Measurements from ENCODE around the gene CARNS1.

The CARNS1 gene

DNA sequence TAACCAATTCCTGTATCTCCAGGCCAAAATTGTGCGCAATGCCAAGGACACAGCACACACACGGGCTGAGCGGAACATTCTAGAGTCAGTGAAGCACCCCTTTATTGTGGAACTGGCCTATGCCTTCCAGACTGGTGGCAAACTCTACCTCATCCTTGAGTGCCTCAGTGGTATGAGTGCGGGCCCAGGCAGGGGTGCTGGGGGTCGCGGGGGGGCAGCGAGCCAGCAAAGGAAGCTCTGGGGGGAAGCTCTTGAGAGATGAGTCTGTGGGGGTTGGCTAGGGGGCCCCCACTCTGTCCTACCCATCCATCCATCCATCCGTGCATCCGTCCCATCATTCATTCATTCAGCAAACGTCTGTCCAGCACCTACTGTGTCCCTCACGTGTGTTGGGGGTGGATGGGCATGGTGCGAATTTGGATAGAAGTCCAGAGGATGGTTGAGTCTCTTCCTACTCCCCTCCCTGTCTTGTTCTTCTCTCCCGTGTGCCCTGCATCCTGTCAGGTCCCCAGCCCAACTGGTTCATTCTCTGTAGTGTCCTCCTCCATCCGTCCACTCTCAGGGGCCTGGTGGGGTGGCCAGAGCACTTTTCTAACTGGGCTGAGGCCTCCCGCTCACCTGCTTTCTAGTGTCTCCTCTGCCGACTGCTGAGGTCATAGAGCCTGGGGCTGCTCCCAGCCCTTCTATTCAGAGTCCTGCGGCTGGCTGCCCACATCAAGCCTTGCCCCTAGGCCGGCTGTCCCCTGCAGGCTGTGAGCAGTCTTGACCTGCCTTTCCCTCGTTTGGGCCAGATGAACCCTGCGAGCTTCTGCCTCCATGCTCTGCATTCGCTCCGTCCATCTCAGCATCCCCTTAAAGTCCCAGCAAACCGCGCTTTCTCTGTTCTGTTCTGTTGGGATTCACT is 16.1 kb downstream of the CARNS1 start:
- no peak for DNase-seq

DNA sequence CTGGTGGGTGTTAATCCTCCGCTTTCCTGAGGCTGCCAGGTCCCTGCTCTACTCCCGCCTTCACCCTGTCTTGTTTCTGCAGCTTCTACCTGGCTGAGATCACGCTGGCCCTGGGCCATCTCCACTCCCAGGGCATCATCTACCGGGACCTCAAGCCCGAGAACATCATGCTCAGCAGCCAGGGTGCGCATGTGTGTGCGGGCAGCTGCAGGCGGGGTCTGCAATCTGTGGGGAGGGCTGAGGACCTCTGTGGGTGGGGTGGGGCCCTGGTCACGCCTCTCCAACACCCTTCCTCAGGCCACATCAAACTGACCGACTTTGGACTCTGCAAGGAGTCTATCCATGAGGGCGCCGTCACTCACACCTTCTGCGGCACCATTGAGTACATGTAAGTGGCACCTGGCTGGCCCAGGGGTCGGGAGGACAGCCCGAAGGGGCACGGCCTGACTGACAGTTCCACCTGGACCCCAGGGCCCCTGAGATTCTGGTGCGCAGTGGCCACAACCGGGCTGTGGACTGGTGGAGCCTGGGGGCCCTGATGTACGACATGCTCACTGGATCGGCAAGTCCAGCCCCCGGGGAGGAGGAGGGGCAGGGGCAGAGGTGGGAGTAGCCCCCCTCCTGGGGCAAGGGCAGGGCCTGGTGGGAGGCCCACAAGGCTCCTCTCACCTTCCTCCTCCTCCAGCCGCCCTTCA is 17.3 kb downstream of the CARNS1 start:
- DNase-seq: no peak

DNA sequence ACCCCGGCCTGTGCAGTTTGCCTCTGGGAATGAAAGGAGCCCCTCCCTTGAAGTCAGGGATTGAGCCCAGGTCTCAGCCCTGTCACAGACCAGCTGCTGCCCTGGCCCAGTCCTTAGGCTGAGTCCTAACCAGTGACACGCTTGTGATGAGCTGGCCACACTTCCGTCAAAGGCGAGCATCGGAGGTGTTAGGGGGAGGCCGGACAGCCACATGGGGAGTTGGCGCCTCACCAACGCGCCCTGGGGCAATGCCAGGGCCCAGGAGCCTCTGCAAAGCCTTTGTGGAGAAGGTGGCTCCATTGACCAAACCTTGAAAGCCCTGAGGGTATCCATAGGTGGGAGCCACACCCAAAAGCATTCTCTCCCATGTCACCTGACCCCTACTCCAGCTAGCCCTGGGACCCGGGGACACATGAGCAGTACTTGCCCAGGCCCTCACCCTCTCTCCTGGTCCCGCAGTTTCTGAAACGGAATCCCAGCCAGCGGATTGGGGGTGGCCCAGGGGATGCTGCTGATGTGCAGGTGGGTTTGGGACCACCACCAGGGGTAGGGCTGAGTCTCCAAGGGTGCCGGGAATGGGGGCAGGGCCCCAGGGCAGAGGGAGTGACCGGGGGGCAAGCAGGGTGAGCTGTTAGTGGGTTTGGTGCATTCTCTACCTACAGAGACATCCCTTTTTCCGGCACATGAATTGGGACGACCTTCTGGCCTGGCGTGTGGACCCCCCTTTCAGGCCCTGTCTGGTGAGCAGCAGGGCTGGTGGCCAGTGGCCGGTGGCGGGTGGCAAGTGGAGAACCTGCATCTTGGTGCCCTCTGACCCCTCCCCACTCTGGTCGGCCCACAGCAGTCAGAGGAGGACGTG is 18.3 kb downstream of the CARNS1 start:
- no peak for DNase-seq

DNA sequence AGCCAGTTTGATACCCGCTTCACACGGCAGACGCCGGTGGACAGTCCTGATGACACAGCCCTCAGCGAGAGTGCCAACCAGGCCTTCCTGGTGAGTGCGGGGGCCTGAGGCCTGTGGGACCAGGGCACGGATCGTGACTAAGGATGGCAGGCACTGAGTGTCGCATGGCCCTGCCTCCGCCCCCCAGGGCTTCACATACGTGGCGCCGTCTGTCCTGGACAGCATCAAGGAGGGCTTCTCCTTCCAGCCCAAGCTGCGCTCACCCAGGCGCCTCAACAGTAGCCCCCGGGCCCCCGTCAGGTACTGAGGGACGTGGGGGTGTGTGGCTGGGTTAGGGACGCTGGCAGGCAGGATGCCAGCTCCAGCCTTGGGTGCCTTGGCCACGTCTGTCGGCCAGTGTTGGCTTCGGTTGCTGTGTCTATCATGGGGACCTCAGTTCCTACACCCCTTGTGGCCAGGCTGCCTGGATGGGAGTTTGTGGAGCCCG is 19.0 kb downstream of the CARNS1 start:
- no peak for DNase-seq

DNA sequence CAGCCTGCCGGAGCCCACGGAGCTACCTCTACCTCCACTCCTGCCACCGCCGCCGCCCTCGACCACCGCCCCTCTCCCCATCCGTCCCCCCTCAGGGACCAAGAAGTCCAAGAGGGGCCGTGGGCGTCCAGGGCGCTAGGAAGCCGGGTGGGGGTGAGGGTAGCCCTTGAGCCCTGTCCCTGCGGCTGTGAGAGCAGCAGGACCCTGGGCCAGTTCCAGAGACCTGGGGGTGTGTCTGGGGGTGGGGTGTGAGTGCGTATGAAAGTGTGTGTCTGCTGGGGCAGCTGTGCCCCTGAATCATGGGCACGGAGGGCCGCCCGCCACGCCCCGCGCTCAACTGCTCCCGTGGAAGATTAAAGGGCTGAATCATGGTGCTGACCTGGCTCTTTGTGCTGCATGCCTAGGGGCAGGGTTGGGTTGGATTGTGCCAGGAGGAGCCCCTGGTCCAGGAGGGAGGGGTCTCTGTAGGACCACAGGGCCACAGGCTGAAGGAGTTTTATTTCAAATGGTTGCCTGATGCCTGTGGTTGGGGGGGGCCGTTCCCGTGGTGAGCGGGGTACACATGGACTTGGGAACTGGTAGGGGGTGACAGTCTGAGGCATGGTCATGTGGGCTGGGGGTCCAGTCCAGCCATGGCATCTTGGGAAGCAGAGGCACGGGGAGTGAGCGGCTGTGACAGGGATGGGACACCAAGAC is 19.7 kb downstream of the CARNS1 start:
- DNase-seq: no peak

DNA sequence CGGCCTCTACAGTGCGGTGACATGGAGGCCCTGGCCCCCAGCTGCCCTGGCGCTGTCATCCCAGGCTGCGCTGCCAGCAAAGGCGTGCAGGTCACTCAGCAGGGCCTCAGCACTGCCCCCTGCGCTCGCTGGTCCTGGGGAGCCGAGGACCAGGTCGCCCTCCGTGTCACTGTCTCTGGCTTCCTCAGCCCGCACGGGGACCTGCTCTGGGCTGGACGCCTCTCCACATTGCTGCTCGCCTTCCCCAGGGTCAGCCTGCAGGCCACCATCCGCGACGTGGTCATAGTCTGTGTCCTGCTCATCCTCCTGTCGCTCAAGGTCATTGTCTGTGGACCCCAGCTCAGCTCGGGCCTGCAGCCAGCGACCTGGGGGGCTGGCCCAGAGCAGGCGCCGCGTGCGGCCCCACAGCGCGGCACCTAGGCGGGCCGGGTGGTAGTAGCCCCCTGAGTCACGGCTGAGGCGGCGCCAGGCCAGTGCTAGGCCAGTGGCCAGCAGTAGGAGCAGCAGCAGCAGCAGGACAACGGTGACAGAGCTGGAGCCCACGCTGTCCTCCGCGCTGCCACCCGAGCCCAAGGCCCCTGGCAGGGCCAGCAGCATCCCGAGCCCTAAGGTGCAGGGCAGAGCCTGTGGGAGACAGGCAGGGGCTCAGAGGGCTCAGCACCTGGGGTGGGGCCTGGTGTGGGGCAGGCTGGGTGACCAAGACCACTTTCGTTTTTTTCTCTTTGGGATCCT is 20.4 kb downstream of the CARNS1 start:
- no peak for DNase-seq

DNA sequence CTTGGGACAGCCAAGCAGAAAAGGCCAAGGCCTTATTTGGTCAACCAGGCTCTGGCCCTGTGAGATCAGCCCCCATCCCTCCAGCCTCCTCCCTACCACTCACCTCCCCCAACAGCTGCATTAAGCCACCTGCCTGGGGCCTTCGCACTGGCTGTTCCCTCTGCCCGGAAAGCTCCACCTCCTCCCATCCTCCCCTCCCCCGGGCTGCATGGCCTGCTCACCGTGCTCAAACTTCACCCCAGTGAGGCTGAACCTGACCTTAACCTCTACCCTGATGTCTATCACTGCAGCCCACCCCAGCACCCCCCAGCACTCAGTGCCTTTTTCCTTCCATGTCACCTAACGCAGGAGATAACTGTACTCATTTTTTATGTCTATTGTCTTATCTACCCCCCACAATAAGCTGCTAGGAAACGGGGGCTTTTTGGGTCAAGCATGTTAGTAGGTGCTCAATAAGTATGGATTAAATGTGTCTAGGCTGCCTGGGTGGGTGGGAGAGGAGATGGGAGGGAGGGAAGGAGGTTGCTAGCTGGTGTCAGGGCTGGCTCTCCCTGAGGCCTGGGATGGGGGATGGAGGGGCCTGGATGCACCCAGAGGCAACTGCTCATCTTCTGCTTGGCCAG is 21.1 kb downstream of the CARNS1 start:
- DNase-seq: no peak

DNA sequence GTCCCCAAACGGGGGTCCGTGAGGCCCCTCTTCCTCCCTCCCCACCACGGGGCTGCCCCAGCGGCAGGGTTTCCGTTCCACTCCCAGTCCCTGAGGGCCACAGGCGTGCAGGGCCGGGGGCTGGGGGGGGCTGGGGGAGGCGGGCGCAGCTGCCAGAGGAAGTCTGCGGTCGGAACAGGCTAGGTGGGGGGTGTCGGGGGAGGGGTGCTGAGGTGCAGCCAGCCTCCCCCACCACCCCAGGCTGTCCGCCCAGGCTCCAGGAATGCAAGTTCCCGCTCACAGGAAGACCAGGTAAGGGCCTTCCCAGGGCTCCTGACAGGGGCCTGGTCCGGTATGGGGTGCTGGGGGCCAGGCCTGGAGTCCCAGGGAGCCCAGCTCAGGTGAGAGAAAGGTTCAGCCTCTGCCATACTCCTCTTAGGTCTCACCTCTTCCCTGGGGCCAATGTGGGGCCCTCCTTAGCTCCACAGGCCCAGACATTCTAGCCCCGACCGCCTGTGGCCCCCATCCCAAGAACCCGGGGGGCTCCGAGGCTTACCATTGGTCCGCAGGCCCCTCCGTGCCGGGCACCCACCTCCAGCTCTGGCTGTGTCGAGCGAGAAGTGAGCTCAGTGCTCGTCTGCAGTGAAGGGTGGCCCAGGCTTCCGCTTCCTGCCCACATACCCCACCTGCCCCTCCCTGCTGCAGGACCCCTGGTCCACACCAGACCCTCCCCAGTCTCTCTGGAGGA is 21.8 kb downstream of the CARNS1 start, which contains the start of gene PTPRCAP:
Gene PTPRCAP (minus strand): TSS at position 601 of the 727 bp plus-strand sequence. CDS start 63 bp downstream, at position 538.
- no peak for DNase-seq

DNA sequence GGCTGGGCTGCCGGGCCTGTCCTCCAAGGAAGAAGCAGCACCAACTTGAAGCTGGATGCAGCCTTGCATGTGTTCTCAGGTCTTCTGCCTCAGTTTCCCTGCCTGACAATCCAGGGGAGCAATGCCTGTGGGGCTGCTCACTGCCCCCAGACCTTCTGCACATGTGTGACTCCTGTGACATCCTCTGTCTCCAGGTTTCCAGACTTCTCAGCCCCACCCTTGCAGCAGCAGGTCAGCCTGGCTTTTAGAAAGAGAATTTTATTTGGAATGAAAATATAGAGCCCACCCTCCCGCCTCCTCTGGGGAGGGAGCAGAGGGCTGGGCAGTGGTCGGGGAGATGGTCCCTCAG is 22.3 kb downstream of the CARNS1 start:
- DNase-seq: no peak

DNA sequence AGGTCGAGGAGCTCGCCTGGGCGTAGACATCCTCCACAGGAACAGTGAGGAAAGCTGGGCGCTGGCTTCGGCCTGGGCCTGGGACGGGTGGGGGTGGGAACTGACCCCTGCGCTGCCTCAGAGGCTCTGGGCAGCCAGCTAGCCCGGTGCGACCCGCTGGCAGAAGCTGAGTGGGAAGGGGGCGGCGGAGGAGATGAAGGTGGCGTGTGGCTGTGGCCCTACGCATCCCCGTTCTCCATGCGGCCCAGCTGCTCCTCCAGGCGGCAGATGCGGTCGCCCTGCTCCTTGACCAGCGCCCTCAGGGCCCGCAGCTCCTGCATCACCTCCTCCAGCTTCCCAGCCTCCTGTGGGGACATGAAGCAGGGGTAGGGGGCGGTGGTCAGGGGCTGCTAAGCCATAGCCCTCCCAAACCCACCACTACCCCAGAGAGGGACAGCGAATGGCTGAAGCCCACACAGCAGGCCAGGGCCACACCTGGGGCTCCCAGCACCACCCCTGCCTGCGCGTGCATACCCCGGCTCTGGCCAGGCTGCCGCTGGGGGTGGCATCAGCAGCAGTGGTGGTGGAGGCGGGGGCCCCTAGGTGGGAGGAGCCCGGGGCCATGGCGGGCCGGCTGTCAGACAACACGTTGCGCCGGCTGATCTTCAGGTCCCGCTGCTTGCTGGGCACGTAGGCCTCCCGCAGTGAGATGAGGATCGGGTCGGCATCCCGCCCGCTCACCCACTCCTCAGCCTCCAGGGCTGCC is 22.9 kb downstream of the CARNS1 start:
- no peak for DNase-seq

DNA sequence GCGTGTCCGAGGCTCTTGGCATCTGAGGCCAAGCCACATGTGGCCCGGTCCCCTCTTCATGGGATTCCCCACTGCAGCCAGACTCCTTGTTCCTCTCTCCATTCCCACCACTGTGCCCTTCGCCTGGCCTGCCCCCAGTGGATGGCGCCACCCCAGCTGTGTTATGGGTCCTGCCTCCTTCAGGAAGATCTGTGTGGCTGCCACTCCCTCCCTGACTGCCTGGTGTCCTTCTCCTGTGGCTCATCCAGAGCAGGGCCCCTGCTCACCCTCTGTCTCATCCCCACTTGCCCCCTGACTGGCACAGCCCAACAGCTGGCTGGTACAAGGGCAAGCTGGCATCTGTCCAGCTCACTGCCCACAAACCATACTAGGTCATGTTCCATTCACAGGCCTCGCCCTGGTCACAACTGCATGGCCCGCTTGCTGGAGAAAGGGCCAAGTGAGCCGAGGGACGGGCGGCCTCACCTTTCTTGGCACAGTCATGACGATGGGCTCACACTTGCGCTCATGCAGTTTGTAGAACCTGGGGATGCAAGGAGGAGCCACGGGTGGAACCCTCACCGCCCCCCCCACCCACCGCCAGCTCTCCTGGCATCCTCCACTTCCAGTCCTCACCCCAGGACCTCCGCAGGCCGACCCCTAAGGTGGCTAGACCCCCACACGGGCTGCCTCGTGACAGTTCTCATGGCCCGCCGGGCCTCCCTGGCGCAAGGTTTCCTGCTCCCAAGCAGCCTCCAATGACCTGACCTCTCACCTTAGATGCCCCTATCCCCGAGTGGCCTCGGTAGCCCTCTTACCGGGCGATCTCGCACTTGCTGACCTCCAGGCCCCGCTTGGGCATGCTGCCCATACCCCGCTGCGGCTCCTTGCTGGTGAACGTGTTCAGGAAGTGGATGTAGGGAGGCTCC is 24.1 kb downstream of the CARNS1 start:
- no peak for DNase-seq

DNA sequence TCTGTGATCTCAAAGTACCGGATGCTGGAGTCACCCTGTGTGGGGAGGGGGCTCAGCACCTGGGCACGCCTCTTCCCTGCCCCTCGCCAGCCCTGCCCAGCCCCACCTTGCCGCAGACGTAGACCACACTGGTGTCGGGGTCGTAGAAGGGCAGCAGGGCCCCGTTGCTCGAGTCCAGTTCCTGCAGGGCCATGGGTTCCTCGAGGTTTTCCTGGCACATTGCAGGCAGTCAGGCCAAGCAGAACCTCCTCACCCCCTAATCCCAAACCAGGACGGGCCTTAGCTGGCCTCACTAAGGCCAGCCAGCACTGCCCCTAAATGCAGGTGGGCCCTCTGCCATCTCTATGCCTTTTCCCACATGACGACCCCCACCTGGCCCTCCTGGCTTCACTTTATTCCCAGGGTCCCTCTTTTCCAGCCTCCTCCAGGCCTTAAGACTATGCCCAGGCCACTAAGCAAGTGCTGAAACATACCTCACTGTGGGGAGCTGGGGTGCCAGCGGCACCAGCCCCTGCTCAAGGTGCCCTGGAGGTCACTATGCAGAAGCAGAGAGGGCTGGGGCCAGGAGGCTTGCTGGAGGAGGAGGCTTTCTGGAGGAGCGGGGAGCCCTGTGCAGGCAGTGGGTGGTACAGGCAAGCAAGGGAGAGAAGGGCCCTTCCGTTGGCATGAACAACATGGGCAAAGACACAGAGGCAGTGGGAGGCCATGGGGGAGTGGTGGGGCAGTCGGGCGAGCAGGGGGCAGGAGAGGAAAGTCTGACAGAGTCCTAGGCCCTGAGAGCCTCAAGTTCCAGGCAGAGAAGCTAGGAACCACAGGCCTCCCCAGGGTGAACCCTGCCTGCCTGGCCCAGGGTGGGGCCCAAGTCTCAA is 25.0 kb downstream of the CARNS1 start:
- no peak for DNase-seq

DNA sequence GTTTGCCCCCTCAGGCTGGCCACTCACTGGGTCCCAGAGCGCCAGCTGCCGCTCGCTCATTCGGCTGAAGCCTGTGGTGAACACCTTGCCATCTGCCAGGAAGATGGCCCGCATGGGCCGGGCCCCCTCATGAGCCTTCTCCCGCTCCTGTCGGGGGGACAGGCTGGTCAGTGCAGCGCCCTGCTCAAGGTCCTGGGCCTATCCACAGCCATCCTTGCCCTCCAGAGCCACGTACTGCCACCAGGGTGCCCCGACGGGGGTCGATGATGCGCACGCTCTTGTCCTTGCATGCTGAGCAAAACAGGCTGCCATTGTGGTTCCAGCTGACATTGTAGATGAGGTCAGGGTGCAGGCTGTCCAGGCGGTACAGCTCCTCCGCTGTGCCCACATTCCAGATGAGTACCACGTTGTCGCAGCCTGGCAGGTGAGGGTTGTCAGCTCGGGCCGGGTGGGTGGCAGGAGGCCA is 25.7 kb downstream of the CARNS1 start:
- DNase-seq: no peak

DNA sequence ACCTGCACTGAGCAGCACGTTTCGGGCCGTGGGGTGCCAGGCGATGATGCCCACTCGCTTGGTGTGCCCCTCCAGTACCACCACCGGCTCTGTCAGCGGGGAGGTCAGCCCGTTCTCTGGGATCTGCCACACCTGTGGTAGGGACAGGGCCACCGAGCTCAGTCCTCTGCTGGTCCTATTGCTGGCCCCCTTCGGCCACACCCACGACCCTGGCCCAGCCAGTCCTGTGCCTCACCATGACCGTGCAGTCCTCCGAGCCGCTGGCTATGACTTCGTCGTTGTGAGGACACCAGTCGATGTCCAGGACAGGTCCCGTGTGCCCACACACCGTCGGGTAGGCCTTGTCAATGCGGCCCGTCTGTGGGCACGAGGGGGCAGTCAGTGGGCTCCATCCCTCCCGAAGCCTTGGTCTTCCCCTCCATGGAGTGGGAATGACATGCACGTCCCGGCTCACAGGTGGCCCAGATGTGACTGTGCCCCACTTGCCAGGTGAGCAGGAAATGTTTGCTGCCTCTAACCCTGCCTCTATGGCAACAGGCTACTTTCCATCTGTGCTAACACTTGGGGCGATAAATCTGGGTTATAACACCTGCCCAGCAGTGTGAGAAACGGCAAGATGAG is 26.4 kb downstream of the CARNS1 start:
- DNase-seq: no peak

DNA sequence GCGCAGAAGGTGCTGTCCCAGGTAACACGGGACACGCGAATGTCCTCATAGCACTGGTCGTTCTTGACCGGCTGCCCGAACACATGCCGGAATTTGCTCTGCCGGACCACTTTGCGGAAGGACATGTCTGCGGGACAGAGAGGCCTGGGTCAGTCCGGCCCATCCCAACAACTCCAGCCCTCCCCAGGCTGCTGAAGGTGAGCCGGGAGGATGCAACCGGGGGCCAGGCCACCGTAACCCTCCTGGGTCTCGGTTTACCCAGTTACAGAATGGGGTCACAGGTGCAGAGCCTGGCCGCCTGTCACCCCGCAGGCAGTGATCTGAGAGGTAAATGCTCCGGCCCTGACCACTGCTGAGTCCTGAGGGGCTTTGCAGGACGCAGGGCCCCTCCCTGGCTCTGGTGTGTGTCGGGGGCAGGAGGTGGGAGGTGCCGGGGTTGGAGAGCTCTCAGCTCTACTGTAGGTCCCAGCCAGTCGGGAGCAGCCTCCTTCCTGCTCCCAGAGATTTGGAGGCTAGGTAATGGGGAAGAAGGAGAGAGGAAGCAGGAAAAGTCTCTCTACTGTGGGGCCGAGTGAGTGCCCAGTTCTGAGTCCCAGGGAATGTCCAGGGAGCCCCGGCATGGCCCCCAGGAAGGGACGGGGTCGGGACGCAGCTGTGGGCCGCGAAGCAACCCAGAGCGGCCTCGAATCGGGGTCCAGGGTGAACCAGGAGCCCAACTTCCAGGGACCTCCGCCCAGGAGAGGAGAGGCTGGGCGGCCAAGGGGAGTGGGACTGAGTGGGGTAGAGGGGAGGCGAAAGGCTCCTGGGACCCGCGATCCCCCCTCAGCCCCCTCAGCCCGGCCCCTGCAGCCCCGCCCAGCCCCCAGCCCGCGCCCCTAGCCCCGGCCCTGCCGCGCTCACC is 27.3 kb downstream of the CARNS1 start:
- DNase-seq: no peak

DNA sequence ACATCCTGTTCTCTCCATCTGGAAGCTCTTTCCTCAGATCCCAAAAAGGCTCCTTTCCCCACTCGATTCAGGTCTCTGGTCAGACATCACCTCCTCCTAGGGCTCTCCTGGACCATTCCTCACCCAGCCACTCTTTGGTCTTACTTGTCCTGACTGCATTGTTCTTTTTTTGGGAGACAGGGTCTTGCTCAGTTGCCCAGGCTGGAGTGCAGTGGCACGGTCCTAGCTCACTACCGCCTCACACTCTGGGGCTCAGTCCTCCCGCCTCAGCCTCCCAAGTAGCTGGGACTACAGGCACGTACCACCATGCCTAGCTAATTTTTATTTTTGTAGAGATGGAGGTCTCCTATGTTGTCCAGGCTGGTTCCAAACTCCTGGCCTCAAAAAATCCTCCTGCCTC is 30.0 kb downstream of the CARNS1 start:
- no peak for DNase-seq

Data from NCI-H226 (cell line).